ENCODE results near the gene EBNA1BP2. TPM values are rescaled to one million over a fixed set of nuclear protein-coding genes. Genes with fewer than 3 reads are reported as not detected.

EBNA1BP2 gene
- 103 and 141 TPM in 2 replicates for total RNA-seq

GRCh38 chr1:43171876-43172526 is at the start of gene EBNA1BP2, which contains the start of gene CFAP57:
TSS of gene EBNA1BP2 (minus strand) at chr1:43172290. CDS start at chr1:43172118, 172 bp downstream.
TSS of gene CFAP57 (plus strand) at chr1:43172330. CDS start at chr1:43172754, 424 bp downstream.

Other genes with a start within 250 kb of the EBNA1BP2 start
- 25.6 and 196 TPM in 2 replicates for gene SLC2A1, start 213.4 kb downstream of the EBNA1BP2 start, total RNA-seq
- 0.28 and 0.36 TPM in 2 replicates for gene CFAP57, start within 50 bp of the EBNA1BP2 start, total RNA-seq
- not detected in 2 replicates for gene TMEM125, start 97.7 kb upstream of the EBNA1BP2 start, total RNA-seq
- not detected in 2 replicates for gene C1orf210, start 113.3 kb upstream of the EBNA1BP2 start, total RNA-seq
- 694 and 736 TPM in 2 replicates for gene TIE1, start 128.7 kb upstream of the EBNA1BP2 start, total RNA-seq
- not detected in 2 replicates for gene MPL, start 165.5 kb upstream of the EBNA1BP2 start, total RNA-seq
- 35.3 and 83.5 TPM in 2 replicates for gene CDC20, start 186.7 kb upstream of the EBNA1BP2 start, total RNA-seq
- 64.6 and 66.0 TPM in 2 replicates for gene ELOVL1, start 195.7 kb upstream of the EBNA1BP2 start, total RNA-seq
- gene MED8, start 217.5 kb upstream of the EBNA1BP2 start, total RNA-seq, result 45.6 and 47.1 TPM in 2 replicates
- gene SZT2, start 217.6 kb upstream of the EBNA1BP2 start, total RNA-seq, result 13.5 and 23.6 TPM in 2 replicates